ENCODE measurements around the gene SGMS1.

Gene SGMS1

DNA sequence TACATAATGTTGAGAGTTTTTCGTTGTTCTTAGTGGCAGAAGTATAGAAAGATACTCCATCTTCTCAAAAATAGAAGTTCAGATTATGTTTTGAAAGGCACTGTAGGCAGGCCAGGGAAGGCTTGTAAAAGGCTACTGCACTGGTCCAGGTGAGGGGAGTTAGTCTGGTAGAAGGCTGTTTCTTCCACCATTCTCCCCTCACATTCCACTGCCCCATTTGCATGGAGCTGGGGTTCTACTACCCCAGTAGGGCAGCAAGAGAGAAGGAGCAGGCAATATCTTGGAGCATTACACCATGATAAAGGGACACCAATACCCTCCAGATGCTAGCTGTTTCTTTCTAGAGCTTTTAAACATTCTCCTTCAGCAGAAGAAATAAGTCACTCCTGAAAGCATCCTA, 16.5 kb upstream of the SGMS1 start:
- TF ChIP-seq, protein P1, sequence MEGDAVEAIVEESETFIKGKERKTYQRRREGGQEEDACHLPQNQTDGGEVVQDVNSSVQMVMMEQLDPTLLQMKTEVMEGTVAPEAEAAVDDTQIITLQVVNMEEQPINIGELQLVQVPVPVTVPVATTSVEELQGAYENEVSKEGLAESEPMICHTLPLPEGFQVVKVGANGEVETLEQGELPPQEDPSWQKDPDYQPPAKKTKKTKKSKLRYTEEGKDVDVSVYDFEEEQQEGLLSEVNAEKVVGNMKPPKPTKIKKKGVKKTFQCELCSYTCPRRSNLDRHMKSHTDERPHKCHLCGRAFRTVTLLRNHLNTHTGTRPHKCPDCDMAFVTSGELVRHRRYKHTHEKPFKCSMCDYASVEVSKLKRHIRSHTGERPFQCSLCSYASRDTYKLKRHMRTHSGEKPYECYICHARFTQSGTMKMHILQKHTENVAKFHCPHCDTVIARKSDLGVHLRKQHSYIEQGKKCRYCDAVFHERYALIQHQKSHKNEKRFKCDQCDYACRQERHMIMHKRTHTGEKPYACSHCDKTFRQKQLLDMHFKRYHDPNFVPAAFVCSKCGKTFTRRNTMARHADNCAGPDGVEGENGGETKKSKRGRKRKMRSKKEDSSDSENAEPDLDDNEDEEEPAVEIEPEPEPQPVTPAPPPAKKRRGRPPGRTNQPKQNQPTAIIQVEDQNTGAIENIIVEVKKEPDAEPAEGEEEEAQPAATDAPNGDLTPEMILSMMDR (conservative IDR thresholded peaks at IDR 0.05): no peak
- no peak overlapping the region for H3K27ac ChIP-seq

DNA sequence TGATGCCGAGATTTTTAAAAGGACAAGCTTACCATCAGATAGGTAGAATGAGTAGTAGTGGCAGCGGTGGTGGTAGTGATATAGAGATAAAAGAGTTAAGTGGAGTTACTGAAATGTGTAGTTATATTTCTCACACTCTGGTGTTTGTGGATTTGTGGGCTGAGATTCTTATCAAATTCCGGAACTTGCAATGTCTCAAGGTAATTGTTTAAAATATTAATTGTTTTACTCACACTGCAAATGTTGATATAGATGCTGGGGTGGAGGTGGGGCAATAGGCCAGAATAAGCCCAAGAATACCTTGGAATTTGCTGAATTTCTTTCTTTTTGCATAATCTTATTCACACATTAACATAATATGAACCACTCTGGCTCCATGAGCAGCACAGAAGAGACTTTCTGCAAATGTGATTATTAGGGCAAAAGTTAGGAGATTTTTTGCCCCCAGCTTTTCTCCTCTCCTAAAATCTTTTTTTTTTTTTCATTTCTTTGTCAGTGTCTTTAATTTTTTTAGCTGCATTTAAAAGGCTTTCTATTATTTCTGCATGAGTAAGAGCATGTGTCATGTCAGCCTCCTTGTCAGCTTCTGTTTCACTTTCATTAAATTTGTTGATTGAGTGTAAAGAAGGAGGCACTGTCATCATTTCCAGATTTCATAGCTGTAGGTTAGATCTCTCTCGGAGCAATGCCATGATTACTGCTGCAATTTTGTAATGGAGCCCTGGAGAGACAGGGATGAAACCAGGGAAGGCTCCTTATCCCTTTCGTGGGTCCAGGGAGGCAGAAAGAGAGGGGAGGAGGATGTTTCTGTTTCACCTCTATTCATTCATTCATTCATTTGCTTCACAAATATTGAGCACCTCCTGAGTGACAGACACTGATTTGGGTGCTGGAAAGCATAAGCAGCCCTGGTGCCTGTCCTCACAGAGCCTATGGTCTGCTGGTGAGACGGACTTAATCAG, 13.1 kb upstream of the SGMS1 start:
- TF ChIP-seq, protein P1 (conservative IDR thresholded peaks at IDR 0.05): no peak
- no peak overlapping the region for H3K27ac ChIP-seq

DNA sequence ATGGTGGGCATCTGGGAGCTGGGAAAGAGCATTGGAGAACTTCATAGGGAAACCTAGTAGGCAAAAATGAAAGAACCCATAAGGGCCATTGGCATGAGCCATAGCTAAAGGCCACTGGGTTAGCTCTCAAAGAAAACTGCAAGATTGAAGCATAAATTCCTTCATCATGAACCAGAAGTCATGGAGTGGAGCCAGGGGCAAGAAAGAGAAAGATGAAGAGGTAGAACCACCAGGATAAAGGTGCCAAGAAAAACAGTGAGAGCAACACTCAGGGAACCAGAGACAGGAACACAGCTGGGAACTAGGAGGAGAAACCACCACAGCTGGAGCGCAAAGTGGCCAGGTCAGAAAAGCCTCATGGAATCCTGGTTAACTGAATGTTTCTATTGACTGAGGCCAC, 11.5 kb upstream of the SGMS1 start:
- no peak overlapping the region for H3K27ac ChIP-seq
- TF ChIP-seq, protein P1 (conservative IDR thresholded peaks at IDR 0.05): no peak

DNA sequence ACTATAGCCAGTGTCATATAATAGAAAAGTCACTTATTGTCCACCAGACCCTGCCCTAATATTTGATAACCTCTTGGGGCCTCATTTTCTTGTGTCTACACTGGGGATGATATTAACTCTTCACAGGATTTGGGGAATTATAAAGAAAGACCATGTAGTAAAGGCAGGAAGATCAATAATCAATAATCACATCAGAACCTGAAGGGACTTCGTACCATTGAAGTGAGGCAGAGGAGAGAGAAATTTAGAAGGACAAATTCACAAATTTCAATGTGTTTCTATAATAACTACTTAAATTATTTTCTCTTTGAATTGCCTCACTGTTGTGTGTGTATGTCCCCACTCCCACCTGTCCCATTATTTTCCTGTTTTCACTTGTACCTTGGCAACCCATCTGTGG, 10.7 kb upstream of the SGMS1 start:
- TF ChIP-seq, protein P1 (conservative IDR thresholded peaks at IDR 0.05): no peak
- H3K27ac ChIP-seq: no peak overlapping the region

DNA sequence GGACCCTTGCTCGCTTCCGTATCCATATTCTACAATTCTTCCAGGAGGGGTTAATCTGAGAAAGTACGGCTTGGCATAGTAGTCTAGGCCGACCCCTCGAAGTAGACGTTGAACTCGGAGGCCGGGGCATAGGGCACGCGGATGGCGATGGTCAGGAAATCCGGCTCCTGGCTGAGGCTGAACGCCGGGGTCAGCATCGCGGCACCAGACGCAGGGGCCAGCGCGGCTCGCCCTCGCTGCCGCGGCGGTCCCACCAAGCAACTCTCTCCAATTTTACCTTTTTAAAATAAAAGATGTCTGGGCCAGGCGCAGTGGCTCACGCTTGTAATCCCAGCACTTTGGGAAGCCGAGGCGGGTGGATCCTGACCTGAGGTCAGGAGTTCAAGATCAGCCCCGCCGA, 7.3 kb upstream of the SGMS1 start:
- no peak overlapping the region for H3K27ac ChIP-seq
- TF ChIP-seq, protein P1 (conservative IDR thresholded peaks at IDR 0.05): no peak

DNA sequence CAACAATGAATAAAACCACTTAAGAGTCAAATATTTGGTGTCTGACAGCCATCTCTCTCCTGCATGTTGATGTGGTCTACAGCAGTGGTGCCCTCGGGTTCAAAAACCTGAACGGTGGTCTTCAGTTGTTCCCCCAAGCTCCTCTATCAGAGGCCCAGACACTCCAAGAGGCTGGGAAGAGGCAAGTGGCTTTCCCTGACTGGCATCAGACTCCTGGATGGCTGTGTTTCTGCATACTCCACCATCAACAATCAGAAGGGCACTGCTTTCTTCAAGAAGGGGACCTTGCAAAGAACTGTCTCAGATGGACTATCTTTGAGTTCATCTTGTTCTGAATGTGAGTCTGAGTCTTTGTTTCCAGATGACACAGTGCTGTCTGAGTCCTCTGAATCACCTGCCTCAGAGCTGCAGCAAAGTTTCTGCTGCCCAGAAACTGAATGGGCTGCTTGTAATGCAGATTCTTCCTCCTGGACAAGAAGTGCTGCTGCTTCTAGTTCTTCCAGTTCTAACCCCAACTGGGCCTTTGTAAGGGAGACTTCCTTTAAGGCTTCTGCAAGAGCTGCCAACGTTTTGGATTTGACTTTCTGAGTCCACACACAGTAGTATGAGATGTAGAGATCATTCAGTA, 5.9 kb upstream of the SGMS1 start:
- TF ChIP-seq, protein P1 (conservative IDR thresholded peaks at IDR 0.05): no peak
- no peak overlapping the region for H3K27ac ChIP-seq

DNA sequence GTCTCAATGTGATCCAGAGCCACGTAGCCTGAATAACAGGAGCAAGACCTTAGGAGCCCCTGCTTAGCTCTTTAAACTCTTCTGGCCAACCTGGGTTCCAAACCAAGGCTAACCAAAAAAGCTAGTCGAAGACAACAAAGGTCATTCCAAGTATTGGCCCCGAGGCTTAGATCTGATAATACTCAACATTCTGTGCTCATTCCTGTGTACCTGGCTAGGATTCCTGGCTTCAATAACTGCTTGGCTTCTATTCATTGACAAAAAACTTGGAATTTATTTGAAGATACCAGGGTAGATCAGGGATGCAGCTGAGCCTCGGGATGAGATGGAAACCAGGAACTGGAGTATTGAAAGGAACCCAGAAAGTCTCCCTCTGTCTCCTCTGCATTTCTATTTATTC, 4.1 kb upstream of the SGMS1 start:
- no peak overlapping the region for H3K27ac ChIP-seq
- TF ChIP-seq, protein P1 (conservative IDR thresholded peaks at IDR 0.05): no peak
